G401.6 (cell line): ENCODE measurements around the gene DENND6A.
"Not testable (repeated sequence)": the region's sequence is repeated elsewhere in the genome, so short reads cannot be mapped to it uniquely, and the experiment has no call there.

Source experiments
- FAIRE-seq: peaks from 2 replicates; lab custom pipeline; 2012; peaks lifted over from hg19 to GRCh38; lab: Jason Lieb, UNC

Gene DENND6A

GRCh38 chr3:57692396-57693147 is at the start of gene DENND6A:
Gene DENND6A, minus strand, starts transcription at chr3:57693077. Its CDS starts 59 bp downstream, at chr3:57693018.
- FAIRE-seq = peak; percentile 74

DNA sequence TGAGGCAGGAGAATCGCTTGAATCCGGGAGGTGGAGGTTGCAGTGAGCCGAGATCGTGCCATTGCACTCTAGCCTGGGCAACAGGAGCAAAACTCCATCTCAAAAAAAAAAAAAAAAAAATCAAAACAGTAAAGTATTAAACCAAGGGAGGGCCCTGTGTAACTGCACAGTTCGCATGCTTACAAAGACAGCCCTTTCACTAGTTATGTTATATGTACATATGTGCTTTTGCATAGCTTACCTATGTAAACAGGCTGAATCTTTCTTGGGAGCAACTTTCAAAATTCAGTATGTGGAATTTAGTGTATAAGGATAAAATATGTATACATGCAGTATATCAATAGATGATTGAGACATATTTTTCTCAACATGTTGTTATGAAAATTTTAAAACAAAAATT is 47.1 kb upstream of the DENND6A start:
- FAIRE-seq = no peak

DNA sequence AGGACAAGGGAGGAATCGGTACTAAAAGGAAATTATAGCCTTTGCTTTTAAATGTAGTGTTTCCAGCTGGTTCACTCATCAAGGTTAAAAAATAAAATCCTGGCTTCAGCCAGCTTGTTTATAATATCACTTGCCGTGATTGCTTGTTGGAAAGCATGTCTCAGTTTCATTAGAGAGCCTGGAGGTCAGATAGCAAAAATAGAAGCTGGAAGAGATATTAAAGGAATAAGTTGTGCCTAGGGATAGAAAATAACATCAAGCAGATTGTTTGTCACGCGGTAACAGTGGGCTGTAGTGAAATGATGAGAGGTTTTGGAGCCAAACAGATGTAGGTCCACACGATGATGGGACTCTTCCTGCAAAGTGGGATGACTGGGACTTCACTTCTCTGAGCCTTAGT is 45.5 kb upstream of the DENND6A start:
- no peak for FAIRE-seq

GRCh38 chr3:57737840-57738239 is 45.0 kb upstream of the DENND6A start:
- no peak for FAIRE-seq

DNA sequence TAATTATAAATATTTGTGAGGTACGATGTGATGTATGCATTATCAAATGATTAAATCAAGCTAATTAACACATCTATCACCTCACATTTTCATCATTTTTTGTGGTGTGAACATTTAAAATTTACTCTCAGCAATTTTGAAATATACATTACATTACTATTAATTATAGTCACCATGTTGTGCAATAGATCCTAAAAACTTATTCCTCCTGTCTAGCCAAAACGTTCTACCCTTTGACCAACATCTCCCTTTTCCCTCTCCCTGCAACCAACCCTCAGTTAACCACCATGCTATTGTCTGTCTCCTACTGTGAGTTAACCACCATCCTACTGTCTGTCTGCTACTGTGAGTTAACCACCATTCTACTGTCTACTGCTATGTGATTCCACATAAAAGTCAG is 42.5 kb upstream of the DENND6A start:
- FAIRE-seq = no peak

GRCh38 chr3:57733790-57734189 is 40.9 kb upstream of the DENND6A start:
- no peak for FAIRE-seq

- peak; percentile 73 for FAIRE-seq
These were observed 38.4 kb upstream of the DENND6A start for GRCh38 chr3:57731311-57731710.

DNA sequence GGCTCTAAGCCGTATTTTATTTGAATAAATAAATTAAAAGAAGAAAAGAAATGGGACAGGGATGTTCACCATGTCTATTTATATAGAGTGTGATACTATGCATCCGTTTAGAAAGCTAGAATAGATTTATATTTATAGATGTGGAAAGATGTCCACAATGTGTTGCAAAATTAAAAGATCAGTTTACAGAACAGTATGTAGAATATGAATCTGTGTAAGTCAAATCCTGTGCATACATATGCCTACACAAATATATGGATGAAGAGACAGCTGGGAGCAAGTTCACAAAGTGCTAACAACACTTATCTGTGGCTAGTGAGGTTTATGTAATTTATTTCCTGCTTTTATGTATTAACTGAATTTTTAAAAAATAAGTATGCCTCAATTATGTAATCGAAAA is 37.8 kb upstream of the DENND6A start:
- no peak for FAIRE-seq

DNA sequence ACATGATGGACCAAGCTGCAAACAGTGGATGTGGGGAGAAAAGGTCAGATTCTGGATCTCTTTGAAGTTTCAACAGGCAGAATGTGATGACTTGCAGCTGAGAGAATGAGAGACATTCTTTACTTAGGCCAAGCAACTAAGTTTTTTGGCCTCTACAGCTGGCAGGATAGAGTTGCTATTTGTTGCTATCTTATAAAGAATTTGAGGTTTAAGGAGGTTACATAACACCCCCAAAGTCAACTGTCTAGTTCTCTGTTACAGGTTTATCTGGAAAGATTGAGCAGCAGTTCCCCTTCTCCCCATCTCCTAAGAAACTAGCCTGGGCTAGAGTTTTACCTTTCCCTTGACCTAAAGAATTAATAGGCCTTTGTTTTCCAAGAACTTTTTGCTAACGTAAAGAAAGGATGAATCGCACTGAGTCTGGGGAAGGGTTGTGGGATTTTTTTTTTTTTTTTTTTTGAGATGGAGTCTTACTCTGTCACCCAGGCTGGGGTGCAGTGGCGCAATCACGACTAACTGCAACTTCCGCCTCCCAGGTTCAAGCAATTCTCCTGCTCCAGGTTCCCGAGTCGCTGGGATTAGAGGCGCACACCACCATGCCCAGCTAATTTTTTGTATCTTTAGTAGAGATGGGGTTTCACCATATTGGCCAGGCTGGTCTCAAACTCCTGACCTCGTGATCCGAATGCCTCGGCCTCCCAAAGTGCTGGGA is 36.6 kb upstream of the DENND6A start:
- FAIRE-seq = no peak

GRCh38 chr3:57727106-57727505 is 34.2 kb upstream of the DENND6A start:
- FAIRE-seq = no peak

DNA sequence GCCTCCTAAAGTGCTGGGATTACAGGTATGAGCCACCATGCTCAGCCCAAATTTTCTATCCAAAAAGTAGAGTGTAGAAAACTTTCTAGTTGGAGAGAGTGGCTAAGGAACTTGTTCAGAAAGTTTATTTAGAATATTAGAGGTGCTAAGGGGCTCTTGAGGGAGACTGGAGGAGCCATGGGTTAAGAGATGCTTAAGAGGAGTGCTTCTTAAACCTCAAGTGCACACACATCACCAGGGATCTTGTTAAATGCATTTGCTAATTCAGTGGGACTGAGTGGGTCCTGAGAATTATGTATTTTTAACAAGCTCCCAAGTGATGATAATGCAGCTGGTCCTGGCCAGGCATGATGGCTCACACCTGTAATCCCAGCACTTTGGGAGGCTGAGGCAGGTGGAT is 33.5 kb upstream of the DENND6A start:
- no peak for FAIRE-seq

- no peak for FAIRE-seq
These were observed 25.2 kb upstream of the DENND6A start for GRCh38 chr3:57718118-57718517.

- no peak for FAIRE-seq
These were observed 24.5 kb upstream of the DENND6A start for GRCh38 chr3:57717205-57717868.

DNA sequence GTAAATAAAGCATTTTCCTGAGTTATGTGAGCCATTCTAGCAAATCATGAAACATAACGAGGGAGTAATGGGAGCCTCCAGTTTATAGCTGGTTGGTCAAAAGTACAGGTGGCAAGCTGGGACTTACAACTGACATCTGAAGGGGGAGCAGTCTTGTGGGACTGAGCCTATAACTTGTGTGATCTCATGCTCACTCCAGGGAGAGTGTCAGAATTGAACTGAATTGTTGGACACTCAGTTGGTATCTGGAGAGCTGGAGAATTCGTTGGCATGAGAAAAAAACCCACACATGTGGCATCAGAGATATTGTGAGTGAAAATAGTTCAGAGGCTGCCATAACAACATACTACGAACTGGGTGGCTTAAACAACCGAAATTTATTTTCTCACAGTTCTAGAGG is 22.8 kb upstream of the DENND6A start:
- FAIRE-seq = no peak

GRCh38 chr3:57709559-57709958 is 16.7 kb upstream of the DENND6A start:
- FAIRE-seq = no peak

DNA sequence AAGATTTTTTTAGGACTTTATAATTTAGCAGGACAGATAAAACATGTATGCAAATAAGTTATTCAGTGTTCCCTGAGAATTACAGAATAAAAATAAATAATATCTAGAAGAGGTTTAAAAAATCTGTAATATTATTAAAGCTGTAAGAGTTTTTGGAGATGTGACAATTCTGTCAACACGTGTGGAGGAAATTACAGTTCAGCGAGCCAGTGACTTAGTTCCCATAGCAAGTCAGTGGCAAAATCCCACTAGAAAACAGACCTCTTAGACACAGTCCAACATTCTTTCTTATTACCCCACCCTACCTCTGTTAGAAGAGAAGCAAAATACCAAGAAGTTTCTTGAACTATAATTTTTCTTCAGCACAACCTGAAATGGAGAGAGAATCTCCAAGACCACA is 16.2 kb upstream of the DENND6A start:
- no peak for FAIRE-seq

GRCh38 chr3:57706462-57706861 is 13.6 kb upstream of the DENND6A start:
- FAIRE-seq = no peak

GRCh38 chr3:57705351-57705750 is 12.5 kb upstream of the DENND6A start:
- FAIRE-seq = not testable (repeated sequence)

- no peak for FAIRE-seq
These were observed 8.9 kb upstream of the DENND6A start for GRCh38 chr3:57701781-57702180.

GRCh38 chr3:57700737-57701136 is 7.9 kb upstream of the DENND6A start:
- no peak for FAIRE-seq

- no peak for FAIRE-seq
These were observed 6.7 kb upstream of the DENND6A start for GRCh38 chr3:57699591-57699990.

GRCh38 chr3:57696801-57697321 is 4.0 kb upstream of the DENND6A start:
- no peak for FAIRE-seq

DNA sequence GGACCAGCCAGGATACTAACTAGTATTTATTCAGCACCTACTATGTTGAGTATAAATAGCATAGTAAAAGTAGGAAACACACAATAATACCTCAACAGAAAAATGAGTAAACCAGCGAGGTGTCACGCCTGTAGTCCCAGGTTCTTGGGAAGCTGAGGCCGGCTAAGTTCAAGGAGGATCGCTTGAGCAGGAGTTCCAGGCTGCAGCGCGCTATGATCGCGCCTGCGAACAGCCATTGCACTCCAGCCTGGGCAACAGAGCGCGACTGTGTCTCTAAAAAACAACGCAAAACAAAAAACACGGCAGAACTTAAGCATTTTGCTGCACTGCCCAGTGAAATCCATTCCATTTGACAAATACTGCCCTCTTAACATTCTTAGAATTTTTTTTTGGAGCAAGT is 1.3 kb upstream of the DENND6A start:
- no peak for FAIRE-seq
